CD14-positive monocyte (primary cell): Measurements from ENCODE around the gene FRS3. TPM values are rescaled to one million over a fixed set of nuclear protein-coding genes. Genes with fewer than 3 reads are reported as not detected.

Experiments
- DNase-seq, 3 donors: peaks; one replicate each; pipeline ENCODE4 v3.0.0-alpha.2; 2011 to 2022
- H2AFZ ChIP-seq: 2 replicates; pipeline ENCODE4 v1.6.0; 2012; ENCODE audit warnings: mild to moderate bottlenecking, low read depth, low read length, inconsistent platforms; ENCODE audit not compliant: insufficient read depth, poor library complexity, severe bottlenecking
- H3K27ac ChIP-seq, 2 donors: 1 replicate in 1 of 2; 2 replicates in 1 of 2; pipeline ENCODE4 v1.5.1; 2012 to 2013; ENCODE audit warnings: low read length in 2 of 2, control low read depth in 1 of 2, inconsistent platforms in 1 of 2, low read depth in 1 of 2, mild to moderate bottlenecking in 1 of 2
- H3K27me3 ChIP-seq, 2 donors: one replicate each; pipeline versions ENCODE4 v1.6.0 to v1.6.1; 2011 to 2013; ENCODE audit warnings: low read length in 2 of 2; ENCODE audit not compliant: control insufficient read depth in 2 of 2, insufficient read depth in 2 of 2
- H3K36me3 ChIP-seq, 2 donors: replicated peaks in 1 of 2; 1 replicate in 1 of 2; 2 replicates in 1 of 2; pipeline versions ENCODE4 v1.5.1 to v1.6.1; 2012 to 2013; ENCODE audit warnings: low read length in 2 of 2, control low read depth in 1 of 2, inconsistent platforms in 1 of 2, mild to moderate bottlenecking in 1 of 2; ENCODE audit not compliant: insufficient read depth in 2 of 2, control insufficient read depth in 1 of 2
- H3K4me1 ChIP-seq, 2 donors: 1 replicate in 1 of 2; 2 replicates in 1 of 2; pipeline versions ENCODE4 v1.5.1 to v1.6.1; 2012 to 2013; ENCODE audit warnings: low read length in 2 of 2, control low read depth in 1 of 2, inconsistent platforms in 1 of 2, mild to moderate bottlenecking in 1 of 2, moderate library complexity in 1 of 2; ENCODE audit not compliant: insufficient read depth in 2 of 2, control insufficient read depth in 1 of 2
- H3K4me2 ChIP-seq: replicated peaks from 2 replicates; pipeline ENCODE3; 2012; ENCODE audit warnings: low read length, moderate library complexity, mild to moderate bottlenecking; ENCODE audit not compliant: poor library complexity, severe bottlenecking; ENCODE audit errors: extremely low read depth
- H3K4me3 ChIP-seq, 3 experiments: fragments of 200-600 bp in 1 of 3; sonication (generic) in 1 of 3; replicated peaks in 1 of 3; 1 replicate in 2 of 3; 2 replicates in 1 of 3; pipeline ENCODE4 v1.5.1; 2011 to 2013; ENCODE audit warnings: low read length in 3 of 3, mild to moderate bottlenecking in 3 of 3, control low read depth in 2 of 3, low read depth in 2 of 3, inconsistent platforms in 1 of 3, moderate library complexity in 1 of 3
- H3K79me2 ChIP-seq: 2 replicates; pipeline ENCODE4 v1.6.0; 2012; ENCODE audit warnings: mild to moderate bottlenecking, control low read depth, inconsistent platforms, low read length, moderate library complexity; ENCODE audit not compliant: insufficient read depth
- H3K9ac ChIP-seq: 2 replicates; pipeline ENCODE4 v1.6.0; 2017; ENCODE audit warnings: low read length, mild to moderate bottlenecking; ENCODE audit not compliant: insufficient read depth, poor library complexity, severe bottlenecking
- H3K9me3 ChIP-seq, 2 donors: replicated peaks in 1 of 2; 1 replicate in 1 of 2; 2 replicates in 1 of 2; pipeline versions ENCODE4 v1.5.1 to v1.6.1; 2012 to 2013; ENCODE audit warnings: low read length in 2 of 2, control low read depth in 1 of 2; ENCODE audit not compliant: control insufficient read depth in 1 of 2, insufficient read depth in 1 of 2
- H4K20me1 ChIP-seq: 2 replicates; pipeline ENCODE4 v1.6.0; 2012; ENCODE audit warnings: mild to moderate bottlenecking, low read length, control low read depth, moderate library complexity; ENCODE audit not compliant: insufficient read depth
- H3K27ac Mint-ChIP-seq, 7 donors: one replicate each; pipeline ENCODE4 v1.8.0; 2020; ENCODE audit warnings: mild to moderate bottlenecking in 7 of 7, mixed read lengths in 7 of 7, moderate library complexity in 6 of 7, inconsistent platforms in 2 of 7
- H3K27me3 Mint-ChIP-seq, 3 donors: one replicate each; pipeline ENCODE4 v1.8.0; 2021 to 2022; ENCODE audit warnings: low read depth in 3 of 3, mild to moderate bottlenecking in 3 of 3, mixed read lengths in 3 of 3, moderate library complexity in 3 of 3, inconsistent platforms in 1 of 3
- H3K36me3 Mint-ChIP-seq, 2 donors: one replicate each; pipeline ENCODE4 v1.8.0; 2020; ENCODE audit warnings: mixed read lengths in 2 of 2, inconsistent platforms in 1 of 2, mild to moderate bottlenecking in 1 of 2
- H3K4me1 Mint-ChIP-seq: one replicate; pipeline ENCODE4 v1.8.0; 2020; ENCODE audit warnings: mild to moderate bottlenecking, mixed read lengths
- H3K4me3 Mint-ChIP-seq, 2 donors: one replicate each; pipeline ENCODE4 v1.8.0; 2020; ENCODE audit warnings: mild to moderate bottlenecking in 2 of 2, mixed read lengths in 2 of 2, moderate library complexity in 1 of 2
- H3K9me3 Mint-ChIP-seq, 7 donors: one replicate each; pipeline ENCODE4 v1.8.0; 2020 to 2022; ENCODE audit warnings: mixed read lengths in 7 of 7, mild to moderate bottlenecking in 6 of 7, moderate library complexity in 6 of 7, inconsistent platforms in 2 of 7
- WGBS: methylation state at CpG from one replicate; pipeline ENCODE4 v1.1.5; 2013; ENCODE audit warnings: missing lambda C conversion rate; ENCODE audit not compliant: insufficient coverage; 5-methylcytosine and 5-hydroxymethylcytosine counted together
- intact Hi-C, 2 donors: fragments of 100-400 bp; cut with micrococcal nuclease; formaldehyde crosslinking; loops; one replicate each; pipeline versions ENCODE4 v1.15.0 to v1.15.1; 2023
- polyA plus RNA-seq, 3 donors: library from polyadenylated mRNA; depleted of rRNA in 1 of 3; unstranded in 2 of 3; stranded (reverse) in 1 of 3; fragments of 300-500 nt in 2 of 3; fragments of >200 nt in 1 of 3; fragmentation: Illumina TruSeq in 2 of 3; gene quantifications; 1 replicate in 2 of 3; 2 replicates in 1 of 3; pipeline ENCODE4 v1.2.3, GENCODE V29; 2012 to 2021
- TF ChIP-seq, protein P1 (sequence below): fragments of 200-600 bp; IDR thresholded peaks from one replicate; pipeline ENCODE4 v1.8.0; 2022; ENCODE audit warnings: antibody characterized with exemption, mild to moderate bottlenecking

FRS3 gene
- polyA plus RNA-seq, 3 donors = 1.3 to 7.0 (median 2.6) TPM

DNA sequence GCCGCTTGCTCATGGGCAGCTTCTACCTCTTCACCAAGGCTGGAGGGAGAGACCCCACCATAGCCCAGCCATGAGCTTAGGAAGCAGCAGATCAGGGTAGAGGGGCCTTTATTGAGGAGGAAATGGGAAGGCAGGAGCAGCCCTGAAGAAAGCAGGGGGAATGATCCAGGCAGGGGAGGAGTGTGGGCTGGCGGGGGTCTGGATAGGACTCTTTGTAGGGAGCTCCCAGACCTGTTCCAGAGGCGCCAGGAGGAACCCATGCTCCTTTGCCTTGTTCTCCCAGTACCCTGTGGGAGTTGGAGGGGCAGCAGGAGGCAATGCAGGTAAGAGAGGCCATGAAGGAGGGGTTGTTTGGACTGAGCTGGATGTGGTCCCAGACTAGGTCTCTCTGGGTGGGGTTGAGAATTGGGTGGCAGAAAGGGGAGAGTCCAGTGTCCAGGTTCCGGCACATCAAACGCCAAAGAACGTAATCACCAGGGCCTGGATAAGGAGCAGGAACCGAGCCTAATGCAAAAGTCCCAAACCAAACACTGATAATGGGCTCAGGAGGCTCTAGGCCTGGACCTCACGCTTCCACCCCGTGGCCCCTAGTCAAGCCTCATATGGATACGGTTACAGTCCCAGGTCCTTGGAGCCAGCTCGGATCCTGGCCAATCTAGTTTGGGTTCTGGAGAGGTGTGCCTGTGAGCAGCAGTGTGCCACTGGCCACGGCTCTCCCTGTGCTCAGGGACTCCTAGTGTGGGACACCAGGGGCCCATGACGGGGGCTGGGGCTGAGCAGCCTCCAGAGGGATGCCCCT lies 20.4 kb downstream of the FRS3 start:
- H3K36me3 Mint-ChIP-seq = no peaks in the 10 kb centered on the region
- Histone ChIP-seq H3K4me1 (no peaks in the 10 kb centered on the region), H3K4me3 (no peak overlapping the region), H2AFZ (no peak overlapping the region), H3K79me2 (no peaks in the 10 kb centered on the region), H3K27ac (no peak overlapping the region), H3K4me2 (no peak overlapping the region), H3K9ac (no peak overlapping the region), H3K27me3 (no peaks in the 10 kb centered on the region), H3K9me3 (no peaks in the 10 kb centered on the region), H4K20me1 (no peaks in the 10 kb centered on the region), H3K36me3 (no peaks in the 10 kb centered on the region)
- intact Hi-C loops = no loop called here
- no peak for DNase-seq
- no peaks in the 10 kb centered on the region for H3K4me1 Mint-ChIP-seq
- H3K27ac Mint-ChIP-seq = peak overlapping the region in 1 of 7 donors; percentile 70
- TF ChIP-seq, protein P1, sequence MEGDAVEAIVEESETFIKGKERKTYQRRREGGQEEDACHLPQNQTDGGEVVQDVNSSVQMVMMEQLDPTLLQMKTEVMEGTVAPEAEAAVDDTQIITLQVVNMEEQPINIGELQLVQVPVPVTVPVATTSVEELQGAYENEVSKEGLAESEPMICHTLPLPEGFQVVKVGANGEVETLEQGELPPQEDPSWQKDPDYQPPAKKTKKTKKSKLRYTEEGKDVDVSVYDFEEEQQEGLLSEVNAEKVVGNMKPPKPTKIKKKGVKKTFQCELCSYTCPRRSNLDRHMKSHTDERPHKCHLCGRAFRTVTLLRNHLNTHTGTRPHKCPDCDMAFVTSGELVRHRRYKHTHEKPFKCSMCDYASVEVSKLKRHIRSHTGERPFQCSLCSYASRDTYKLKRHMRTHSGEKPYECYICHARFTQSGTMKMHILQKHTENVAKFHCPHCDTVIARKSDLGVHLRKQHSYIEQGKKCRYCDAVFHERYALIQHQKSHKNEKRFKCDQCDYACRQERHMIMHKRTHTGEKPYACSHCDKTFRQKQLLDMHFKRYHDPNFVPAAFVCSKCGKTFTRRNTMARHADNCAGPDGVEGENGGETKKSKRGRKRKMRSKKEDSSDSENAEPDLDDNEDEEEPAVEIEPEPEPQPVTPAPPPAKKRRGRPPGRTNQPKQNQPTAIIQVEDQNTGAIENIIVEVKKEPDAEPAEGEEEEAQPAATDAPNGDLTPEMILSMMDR = no peak
- no peaks in the 10 kb centered on the region for H3K9me3 Mint-ChIP-seq
- no peak overlapping the region for H3K4me3 Mint-ChIP-seq
- H3K27me3 Mint-ChIP-seq = peaks cover 3 to 14% (median 7%) of the 10 kb centered on the region in 3 donors
- 94% methylated on average over 10 of the region's 13 CpGs for WGBS

DNA sequence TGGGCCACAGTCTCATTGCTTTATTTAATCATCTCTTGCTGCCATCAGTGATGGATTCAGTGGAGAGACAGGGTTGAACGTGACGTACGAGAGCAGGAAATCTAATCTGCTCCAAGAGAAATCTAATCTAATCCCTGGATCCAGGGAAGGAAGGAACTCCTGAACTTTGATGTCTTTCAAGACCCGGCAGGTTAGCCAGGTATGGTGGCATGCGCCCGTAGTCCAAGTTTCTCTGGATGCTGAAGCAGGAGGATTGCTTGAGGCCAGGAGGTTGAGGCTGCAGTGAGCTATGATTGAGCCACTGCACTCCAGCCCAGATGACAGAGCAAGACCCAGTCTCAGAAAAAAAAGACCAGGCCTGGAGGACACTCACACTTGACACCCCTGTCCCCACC lies 21.1 kb downstream of the FRS3 start:
- Histone ChIP-seq H3K36me3 (no peaks in the 10 kb centered on the region), H3K4me2 (no peak overlapping the region), H3K4me3 (no peak overlapping the region), H3K9ac (no peak overlapping the region), H4K20me1 (no peaks in the 10 kb centered on the region), H3K27me3 (no peaks in the 10 kb centered on the region), H3K79me2 (no peaks in the 10 kb centered on the region), H3K4me1 (no peaks in the 10 kb centered on the region), H3K9me3 (no peaks in the 10 kb centered on the region), H2AFZ (no peak overlapping the region), H3K27ac (no peak overlapping the region)
- Mint-ChIP-seq H3K27me3 (peaks cover 5 to 14% (median 7%) of the 10 kb centered on the region in 3 donors), H3K4me3 (no peak overlapping the region), H3K36me3 (no peaks in the 10 kb centered on the region), H3K9me3 (no peaks in the 10 kb centered on the region), H3K4me1 (no peaks in the 10 kb centered on the region), H3K27ac (no peak overlapping the region)
- intact Hi-C loops = no loop called here
- WGBS = 100% methylated on average over 3 of the region's 6 CpGs
- TF ChIP-seq, protein P1 = no peak
- DNase-seq = no peak
